Panc1 (cell line): Measurements from ENCODE around the gene ZFYVE16. TPM values are rescaled to one million over a fixed set of nuclear protein-coding genes. Genes with fewer than 3 reads are reported as not detected.

Experiments
- ATAC-seq: fragments of 200-7000 bp; cut with Tn5 transposase; 2 replicates; pipeline ENCODE4 v1.9.1; 2020; ENCODE audit warnings: mild to moderate bottlenecking, moderate library complexity
- BruUV-seq: library from RNA; stranded (reverse); fragments of 400-500 nt; replicated peaks from 2 replicates; lab custom pipeline; 2021; lab: Mats Ljungman, UMichigan
- CTCF ChIA-PET: fragments of 300-600 bp; sonication (Branson Sonifier 250); formaldehyde crosslinking; loops from one replicate; lab custom pipeline; 2022; ENCODE audit warnings: antibody characterized with exemption; lab: Charles Lee
- POLR2A ChIA-PET: fragments of 300-600 bp; sonication (Branson Sonifier 250); formaldehyde crosslinking; loops from one replicate; lab custom pipeline; 2022; ENCODE audit warnings: antibody characterized with exemption; lab: Charles Lee
- DNase-seq: peaks from one replicate; pipeline ENCODE4 v3.0.0-alpha.2; 2010; ENCODE audit warnings: low read depth, low spot score
- H3K27ac ChIP-seq: 2 replicates; pipeline ENCODE4 v1.5.1; 2011; ENCODE audit warnings: mild to moderate bottlenecking, low read length, inconsistent platforms
- H3K27me3 ChIP-seq: fragments of 200-500 bp; sonication (Bioruptor generic); 2 replicates; pipeline ENCODE4 v1.6.0; 2014; ENCODE audit warnings: low read length, inconsistent platforms; ENCODE audit not compliant: control insufficient read depth, insufficient read depth
- H3K36me3 ChIP-seq: fragments of 200-500 bp; sonication (Bioruptor generic); 2 replicates; pipeline ENCODE4 v1.5.1; 2014; ENCODE audit warnings: inconsistent platforms, mild to moderate bottlenecking, low read length, moderate library complexity; ENCODE audit not compliant: control insufficient read depth, insufficient read depth
- H3K4me1 ChIP-seq: 2 replicates; pipeline ENCODE4 v1.5.1; 2011; ENCODE audit warnings: inconsistent platforms, mild to moderate bottlenecking, low read length, moderate library complexity; ENCODE audit not compliant: control insufficient read depth, insufficient read depth
- H3K4me3 ChIP-seq, 2 experiments: 2 replicates each; pipeline ENCODE4 v1.5.1; 2011 to 2012; ENCODE audit warnings: low read depth in 2 of 2, low read length in 2 of 2, mild to moderate bottlenecking in 2 of 2, inconsistent platforms in 1 of 2, moderate library complexity in 1 of 2
- H3K9me3 ChIP-seq: fragments of 200-500 bp; sonication (Bioruptor generic); 2 replicates; pipeline ENCODE4 v1.5.1; 2014; ENCODE audit warnings: low read depth, mild to moderate bottlenecking, inconsistent platforms, low read length, moderate library complexity; ENCODE audit not compliant: control insufficient read depth, insufficient read depth
- CTCF ChIP-seq: fragments of 450-650 bp; IDR thresholded peaks from 2 replicates; pipeline ENCODE4 v1.5.1; 2017; ENCODE audit warnings: mild to moderate bottlenecking
- POLR2AphosphoS5 ChIP-seq: IDR thresholded peaks from 2 replicates; pipeline ENCODE4 v1.6.1; 2012; ENCODE audit warnings: mild to moderate bottlenecking, low read depth, low read length, moderate library complexity
- REST ChIP-seq, 2 experiments: IDR thresholded peaks; 2 replicates each; pipeline ENCODE4 v1.6.1; 2011 to 2012; ENCODE audit warnings: low read depth in 2 of 2, control low read depth in 1 of 2, low read length in 1 of 2, mild to moderate bottlenecking in 1 of 2, moderate library complexity in 1 of 2; ENCODE audit not compliant: insufficient read depth in 1 of 2
- SIN3A ChIP-seq: IDR thresholded peaks from 2 replicates; pipeline ENCODE4 v1.6.1; 2012; ENCODE audit warnings: low read depth, mild to moderate bottlenecking, low read length, moderate library complexity, borderline replicate concordance; ENCODE audit not compliant: insufficient read depth
- TCF7L2 ChIP-seq: IDR thresholded peaks from 2 replicates; pipeline ENCODE4 v1.6.1; 2011; ENCODE audit warnings: mild to moderate bottlenecking, low read depth, low read length, inconsistent platforms
- in situ Hi-C: cut with HindIII; loops from 2 replicates; pipeline ENCODE4 v1.10.0; 2016; ENCODE audit warnings: low sequenced_read_pairs, low pct_unique_long_range_greater_than_20kb
- intact Hi-C: fragments of 100-400 bp; cut with micrococcal nuclease; formaldehyde crosslinking; loops from one replicate; pipeline ENCODE4 v1.10.0; 2022; ENCODE audit not compliant: unreplicated experiment
- total RNA-seq: library from RNA; stranded (reverse); gene quantifications from one replicate; pipeline ENCODE4 v1.2.1, GENCODE V29; 2021; ENCODE audit not compliant: unreplicated experiment

Gene ZFYVE16
- total RNA-seq, 1 experiment from 2014 or later: 54.6 TPM

GRCh38 chr5:80438739-80439138, 30.9 kb downstream of the ZFYVE16 start:
- DNase-seq: no peak
- Histone ChIP-seq H3K27me3 (no peaks in the 10 kb centered on the region), H3K4me1 (peaks cover 2% of the 10 kb centered on the region; the same call in 1 of the 2 replicates), H3K36me3 (peaks cover 42% of the 10 kb centered on the region), H3K4me3 (no peak overlapping the region), H3K9me3 (no peaks in the 10 kb centered on the region), H3K27ac (no peak overlapping the region)
- ATAC-seq: no peak
- intact Hi-C loops (no loop called here), in situ Hi-C loops (no loop called here)
- ChIA-PET CTCF (no interaction called here), POLR2A (no interaction called here)
- no TSS peak for BruUV-seq
- TF ChIP-seq TCF7L2: no peak
- TF ChIP-seq POLR2AphosphoS5: no peak
- no peak for TF ChIP-seq REST (IDR thresholded peaks at IDR 0.05; ENCODE audit: insufficient read depth in 1 of 2, low read depth in 2 of 2, low read length in 1 of 2)
- TF ChIP-seq CTCF: no peak
- no peak for TF ChIP-seq SIN3A

GRCh38 chr5:80439213-80439612, 31.3 kb downstream of the ZFYVE16 start:
- in situ Hi-C loops: no loop called here
- ChIA-PET CTCF (no interaction called here), POLR2A (no interaction called here)
- Histone ChIP-seq H3K4me3 (no peak overlapping the region), H3K9me3 (no peaks in the 10 kb centered on the region), H3K27me3 (no peaks in the 10 kb centered on the region), H3K36me3 (peaks cover 47% of the 10 kb centered on the region), H3K4me1 (no peaks in the 10 kb centered on the region; the same call in 1 of the 2 replicates), H3K27ac (no peak overlapping the region)
- no peak for ATAC-seq
- DNase-seq: no peak
- no TSS peak for BruUV-seq
- no peak for TF ChIP-seq TCF7L2
- TF ChIP-seq SIN3A: no peak
- no peak for TF ChIP-seq POLR2AphosphoS5
- TF ChIP-seq REST (IDR thresholded peaks at IDR 0.05; ENCODE audit: insufficient read depth in 1 of 2, low read depth in 2 of 2, low read length in 1 of 2): no peak
- no peak for TF ChIP-seq CTCF
- intact Hi-C loops: no loop called here
